GDM1 (cell line): ENCODE data around the gene PDE1C.
"Not testable (repeated sequence)": the region's sequence is repeated elsewhere in the genome, so short reads cannot be mapped to it uniquely, and the experiment has no call there.

Experiments
- DNase-seq: peaks from one replicate; lab custom pipeline; 2025; lab: John Stamatoyannopoulos, UW

Gene PDE1C

GRCh38 chr7:32070406-32071360 lies at the start of gene PDE1C:
Gene PDE1C (minus strand): TSS chr7:32070407.
- no peak for DNase-seq

GRCh38 chr7:32119790-32120196 lies 49.6 kb upstream of the PDE1C start:
- DNase-seq, result no peak

GRCh38 chr7:32117837-32118236 lies 47.6 kb upstream of the PDE1C start:
- DNase-seq, result no peak

GRCh38 chr7:32116436-32116835 lies 46.2 kb upstream of the PDE1C start:
- no peak for DNase-seq

GRCh38 chr7:32115831-32116230 lies 45.6 kb upstream of the PDE1C start:
- no peak for DNase-seq

GRCh38 chr7:32108651-32109050 lies 38.4 kb upstream of the PDE1C start:
- DNase-seq, result no peak

- DNase-seq, result no peak
Measured at GRCh38 chr7:32104766-32105165, 34.6 kb upstream of the PDE1C start.

GRCh38 chr7:32103361-32103760 lies 33.2 kb upstream of the PDE1C start:
- DNase-seq, result no peak

- no peak for DNase-seq
Measured at GRCh38 chr7:32102432-32102873, 32.2 kb upstream of the PDE1C start.

GRCh38 chr7:32100407-32100907 lies 30.2 kb upstream of the PDE1C start:
- no peak for DNase-seq

- DNase-seq, result no peak
Measured at GRCh38 chr7:32094516-32094915, 24.3 kb upstream of the PDE1C start.

- no peak for DNase-seq
Measured at GRCh38 chr7:32093415-32094408, 23.5 kb upstream of the PDE1C start.

GRCh38 chr7:32092346-32092745 lies 22.1 kb upstream of the PDE1C start:
- DNase-seq, result no peak

GRCh38 chr7:32091608-32092210 lies 21.5 kb upstream of the PDE1C start:
- no peak for DNase-seq

GRCh38 chr7:32089678-32090077 lies 19.5 kb upstream of the PDE1C start:
- no peak for DNase-seq

GRCh38 chr7:32089256-32089655 lies 19.0 kb upstream of the PDE1C start:
- DNase-seq, result no peak

- DNase-seq, result no peak
Measured at GRCh38 chr7:32088451-32088881, 18.3 kb upstream of the PDE1C start.

GRCh38 chr7:32079510-32079909 lies 9.3 kb upstream of the PDE1C start:
- no peak for DNase-seq

GRCh38 chr7:32078824-32079223 lies 8.6 kb upstream of the PDE1C start:
- no peak for DNase-seq

- no peak for DNase-seq
Measured at GRCh38 chr7:32077806-32078205, 7.6 kb upstream of the PDE1C start.

- DNase-seq, result not testable (repeated sequence)
Measured at GRCh38 chr7:32076802-32077201, 6.6 kb upstream of the PDE1C start.

GRCh38 chr7:32075612-32076011 lies 5.4 kb upstream of the PDE1C start:
- no peak for DNase-seq
